ENCODE results near the gene ATN1.
"Not testable (repeated sequence)": the region's sequence is repeated elsewhere in the genome, so short reads cannot be mapped to it uniquely, and the experiment has no call there.

The ATN1 gene

GRCh38 chr12:6908141-6908540 is 19.6 kb upstream of the ATN1 start:
- H3K4me3 ChIP-seq (ENCODE audit: low read length); H3K27ac ChIP-seq (ENCODE audit: low read depth, low read length); H3K4me1 ChIP-seq (ENCODE audit: control insufficient read depth, insufficient read depth, low read length); H3K36me3 ChIP-seq (ENCODE audit: control insufficient read depth, insufficient read depth, low read length); H3K9ac ChIP-seq (ENCODE audit: low read length); H3K27me3 ChIP-seq (ENCODE audit: control insufficient read depth, insufficient read depth, low read length): not testable (repeated sequence)

GRCh38 chr12:6909421-6910145 is 18.2 kb upstream of the ATN1 start:
- Histone ChIP-seq H3K27me3 (ENCODE audit: control insufficient read depth, insufficient read depth, low read length) (no peaks in the 10 kb centered on the region), H3K4me3 (ENCODE audit: low read length) (no peak overlapping the region), H3K9ac (ENCODE audit: low read length) (no peak overlapping the region), H3K27ac (ENCODE audit: low read depth, low read length) (no peak overlapping the region), H3K36me3 (ENCODE audit: control insufficient read depth, insufficient read depth, low read length) (no peaks in the 10 kb centered on the region), H3K4me1 (ENCODE audit: control insufficient read depth, insufficient read depth, low read length) (peaks cover 9% of the 10 kb centered on the region)

GRCh38 chr12:6912164-6912935 is 15.4 kb upstream of the ATN1 start:
- Histone ChIP-seq H3K27me3 (ENCODE audit: control insufficient read depth, insufficient read depth, low read length) (no peaks in the 10 kb centered on the region), H3K9ac (ENCODE audit: low read length) (no peak overlapping the region), H3K4me3 (ENCODE audit: low read length) (no peak overlapping the region), H3K36me3 (ENCODE audit: control insufficient read depth, insufficient read depth, low read length) (no peaks in the 10 kb centered on the region), H3K4me1 (ENCODE audit: control insufficient read depth, insufficient read depth, low read length) (peaks cover 8% of the 10 kb centered on the region), H3K27ac (ENCODE audit: low read depth, low read length) (no peak overlapping the region)

- peak within 1 kb of the TSS; percentile 74 for H3K9ac ChIP-seq (ENCODE audit: low read length)
These were observed 13.4 kb upstream of the ATN1 start, which contains the start of gene ENO2 for GRCh38 chr12:6914246-6914946. Gene ENO2, plus strand, starts transcription at chr12:6914580. Its CDS starts 1,253 bp downstream, at chr12:6915833.

GRCh38 chr12:6914947-6915788 is 12.6 kb upstream of the ATN1 start:
- H3K4me3 ChIP-seq (ENCODE audit: low read length) = peak overlapping the region; percentile 84
- H3K9ac ChIP-seq (ENCODE audit: low read length) = peak overlapping the region; percentile 53
- H3K27me3 ChIP-seq (ENCODE audit: control insufficient read depth, insufficient read depth, low read length) = no peaks in the 10 kb centered on the region
- peaks cover 2% of the 10 kb centered on the region for H3K36me3 ChIP-seq (ENCODE audit: control insufficient read depth, insufficient read depth, low read length)
- H3K4me1 ChIP-seq (ENCODE audit: control insufficient read depth, insufficient read depth, low read length) = peaks cover 8% of the 10 kb centered on the region
- peak overlapping the region; percentile 85 for H3K27ac ChIP-seq (ENCODE audit: low read depth, low read length)

More at GRCh38 chr12:6914246-6914946, 13.4 kb upstream of the ATN1 start, which contains the start of gene ENO2:
- peaks cover 8% of the 10 kb centered on the region for H3K4me1 ChIP-seq (ENCODE audit: control insufficient read depth, insufficient read depth, low read length)
- H3K36me3 ChIP-seq (ENCODE audit: control insufficient read depth, insufficient read depth, low read length) = peaks cover 2% of the 10 kb centered on the region
- H3K27ac ChIP-seq (ENCODE audit: low read depth, low read length) = peak within 1 kb of the TSS; percentile 85
- no peaks in the 10 kb centered on the region for H3K27me3 ChIP-seq (ENCODE audit: control insufficient read depth, insufficient read depth, low read length)
- peak within 1 kb of the TSS; percentile 84 for H3K4me3 ChIP-seq (ENCODE audit: low read length)

- H3K4me1 ChIP-seq (ENCODE audit: control insufficient read depth, insufficient read depth, low read length) = peaks cover 8% of the 10 kb centered on the region
- no peak overlapping the region for H3K4me3 ChIP-seq (ENCODE audit: low read length)
- no peak overlapping the region for H3K9ac ChIP-seq (ENCODE audit: low read length)
- no peak overlapping the region for H3K27ac ChIP-seq (ENCODE audit: low read depth, low read length)
- peaks cover 2% of the 10 kb centered on the region for H3K36me3 ChIP-seq (ENCODE audit: control insufficient read depth, insufficient read depth, low read length)
- H3K27me3 ChIP-seq (ENCODE audit: control insufficient read depth, insufficient read depth, low read length) = no peaks in the 10 kb centered on the region
These were observed 11.9 kb upstream of the ATN1 start for GRCh38 chr12:6915789-6916285.

GRCh38 chr12:6916426-6917200 is 11.1 kb upstream of the ATN1 start:
- Histone ChIP-seq H3K27me3 (ENCODE audit: control insufficient read depth, insufficient read depth, low read length) (no peaks in the 10 kb centered on the region), H3K4me3 (ENCODE audit: low read length) (no peak overlapping the region), H3K4me1 (ENCODE audit: control insufficient read depth, insufficient read depth, low read length) (peaks cover 8% of the 10 kb centered on the region), H3K36me3 (ENCODE audit: control insufficient read depth, insufficient read depth, low read length) (peaks cover 2% of the 10 kb centered on the region), H3K27ac (ENCODE audit: low read depth, low read length) (no peak overlapping the region), H3K9ac (ENCODE audit: low read length) (no peak overlapping the region)

GRCh38 chr12:6917491-6918231 is 10.1 kb upstream of the ATN1 start:
- peaks cover 8% of the 10 kb centered on the region for H3K4me1 ChIP-seq (ENCODE audit: control insufficient read depth, insufficient read depth, low read length)
- no peak overlapping the region for H3K4me3 ChIP-seq (ENCODE audit: low read length)
- peaks cover 2% of the 10 kb centered on the region for H3K36me3 ChIP-seq (ENCODE audit: control insufficient read depth, insufficient read depth, low read length)
- H3K27ac ChIP-seq (ENCODE audit: low read depth, low read length) = no peak overlapping the region
- H3K9ac ChIP-seq (ENCODE audit: low read length) = no peak overlapping the region
- no peaks in the 10 kb centered on the region for H3K27me3 ChIP-seq (ENCODE audit: control insufficient read depth, insufficient read depth, low read length)

GRCh38 chr12:6919588-6919987 is 8.2 kb upstream of the ATN1 start:
- H3K27me3 ChIP-seq (ENCODE audit: control insufficient read depth, insufficient read depth, low read length) = no peaks in the 10 kb centered on the region
- H3K4me3 ChIP-seq (ENCODE audit: low read length) = no peak overlapping the region
- no peak overlapping the region for H3K27ac ChIP-seq (ENCODE audit: low read depth, low read length)
- H3K4me1 ChIP-seq (ENCODE audit: control insufficient read depth, insufficient read depth, low read length) = peaks cover 12% of the 10 kb centered on the region
- H3K9ac ChIP-seq (ENCODE audit: low read length) = no peak overlapping the region
- H3K36me3 ChIP-seq (ENCODE audit: control insufficient read depth, insufficient read depth, low read length) = peaks cover 2% of the 10 kb centered on the region

GRCh38 chr12:6921539-6921938 is 6.2 kb upstream of the ATN1 start:
- Histone ChIP-seq H3K4me3 (ENCODE audit: low read length) (no peak overlapping the region), H3K27me3 (ENCODE audit: control insufficient read depth, insufficient read depth, low read length) (no peaks in the 10 kb centered on the region), H3K4me1 (ENCODE audit: control insufficient read depth, insufficient read depth, low read length) (peaks cover 23% of the 10 kb centered on the region), H3K36me3 (ENCODE audit: control insufficient read depth, insufficient read depth, low read length) (peaks cover 2% of the 10 kb centered on the region), H3K9ac (ENCODE audit: low read length) (no peak overlapping the region), H3K27ac (ENCODE audit: low read depth, low read length) (no peak overlapping the region)
